GM23338 (cell line): ENCODE measurements around the gene GPSM1. TPM values are rescaled to one million over a fixed set of nuclear protein-coding genes. Genes with fewer than 3 reads are reported as not detected.

Experiments used
- ATAC-seq: fragments of 200-7000 bp; cut with Tn5 transposase; 3 replicates; pipeline ENCODE4 v1.9.1; 2020
- DNase-seq: peaks from one replicate; pipeline ENCODE4 v3.0.0-alpha.2; 2015; ENCODE audit warnings: low spot score
- H2AFZ ChIP-seq: fragments of 200-600 bp; sonication (generic); 2 replicates; pipeline ENCODE4 v1.8.0; 2016; ENCODE audit warnings: antibody characterized with exemption, mild to moderate bottlenecking, moderate library complexity
- H3F3A ChIP-seq: fragments of 200-600 bp; sonication (generic); replicated peaks from 2 replicates; pipeline ENCODE4 v1.8.0; 2017; ENCODE audit warnings: antibody characterized with exemption, mixed run types, low read depth
- H3K27ac ChIP-seq: fragments of 200-600 bp; sonication (generic); 2 replicates; pipeline ENCODE4 v1.6.1; 2016; ENCODE audit warnings: low read depth
- H3K27me3 ChIP-seq: fragments of 200-600 bp; sonication (generic); 2 replicates; pipeline ENCODE4 v1.8.0; 2016; ENCODE audit warnings: mild to moderate bottlenecking, mixed run types, moderate library complexity; ENCODE audit not compliant: insufficient read depth
- H3K36me3 ChIP-seq: fragments of 200-600 bp; sonication (generic); 2 replicates; pipeline ENCODE4 v1.8.0; 2016; ENCODE audit warnings: mild to moderate bottlenecking; ENCODE audit not compliant: insufficient read depth
- H3K4me1 ChIP-seq: fragments of 200-600 bp; sonication (generic); 2 replicates; pipeline ENCODE4 v1.8.0; 2016; ENCODE audit warnings: mild to moderate bottlenecking, moderate library complexity; ENCODE audit not compliant: insufficient read depth
- H3K4me2 ChIP-seq: fragments of 200-600 bp; sonication (generic); 2 replicates; pipeline ENCODE4 v1.7.1; 2017; ENCODE audit warnings: mixed run types
- H3K4me3 ChIP-seq: fragments of 200-600 bp; sonication (generic); 2 replicates; pipeline ENCODE4 v1.6.1; 2016; ENCODE audit warnings: mixed run types
- H3K79me2 ChIP-seq: fragments of 200-600 bp; sonication (generic); replicated peaks from 2 replicates; pipeline ENCODE4 v1.8.0; 2017; ENCODE audit warnings: mild to moderate bottlenecking; ENCODE audit not compliant: insufficient read depth
- H3K9me2 ChIP-seq: fragments of 200-600 bp; sonication (generic); 2 replicates; pipeline ENCODE4 v1.8.0; 2017; ENCODE audit not compliant: insufficient read depth
- H4K20me1 ChIP-seq: fragments of 200-600 bp; sonication (generic); replicated peaks from 2 replicates; pipeline ENCODE4 v1.8.0; 2017; ENCODE audit warnings: mild to moderate bottlenecking; ENCODE audit not compliant: insufficient read depth
- H3K27ac Mint-ChIP-seq: 2 replicates; pipeline ENCODE4 v1.8.0; 2020; ENCODE audit warnings: inconsistent platforms, mild to moderate bottlenecking, moderate library complexity, mixed read lengths
- H3K27me3 Mint-ChIP-seq: 3 replicates; pipeline ENCODE4 v1.8.0; 2022; ENCODE audit warnings: low read depth, mild to moderate bottlenecking, moderate library complexity, mixed read lengths, inconsistent platforms; ENCODE audit not compliant: insufficient read depth, poor library complexity
- H3K36me3 Mint-ChIP-seq: 3 replicates; pipeline ENCODE4 v1.8.0; 2021; ENCODE audit warnings: low read depth, mild to moderate bottlenecking, inconsistent platforms, moderate library complexity, mixed read lengths
- H3K4me1 Mint-ChIP-seq: 3 replicates; pipeline ENCODE4 v1.8.0; 2020; ENCODE audit warnings: mild to moderate bottlenecking, inconsistent platforms, mixed read lengths
- H3K4me3 Mint-ChIP-seq: 3 replicates; pipeline ENCODE4 v1.8.0; 2021; ENCODE audit warnings: moderate library complexity, mild to moderate bottlenecking, inconsistent platforms, mixed read lengths
- H3K9me3 Mint-ChIP-seq: 3 replicates; pipeline ENCODE4 v1.8.0; 2020; ENCODE audit warnings: moderate library complexity, mild to moderate bottlenecking, inconsistent platforms, mixed read lengths
- CREB1 ChIP-seq: fragments of 250-450 bp; sonication (Bioruptor Pico); IDR thresholded peaks from 2 replicates; pipeline ENCODE4 v1.5.0; 2020; ENCODE audit warnings: low read depth, mild to moderate bottlenecking, moderate library complexity
- EZH2 ChIP-seq: fragments of 200-600 bp; sonication (generic); IDR thresholded peaks from one replicate; pipeline ENCODE4 v1.8.0; 2017; ENCODE audit warnings: antibody characterized with exemption, mild to moderate bottlenecking, low read depth; ENCODE audit not compliant: unreplicated experiment
- EZH2phosphoT487 ChIP-seq: fragments of 200-600 bp; sonication (generic); IDR thresholded peaks from one replicate; pipeline ENCODE4 v1.8.1; 2018; ENCODE audit warnings: antibody characterized with exemption; ENCODE audit not compliant: unreplicated experiment
- JUNB ChIP-seq: IDR thresholded peaks from one replicate; pipeline ENCODE4 v1.6.1; 2016; ENCODE audit warnings: antibody characterized with exemption; ENCODE audit not compliant: unreplicated experiment
- NANOG ChIP-seq: IDR thresholded peaks from 2 replicates; pipeline ENCODE4 v1.6.1; 2016; ENCODE audit warnings: antibody characterized with exemption, borderline replicate concordance
- POLR2AphosphoS5 ChIP-seq: IDR thresholded peaks from 2 replicates; pipeline ENCODE4 v1.6.1; 2016; ENCODE audit warnings: antibody characterized with exemption, low read depth
- STAT1 ChIP-seq: IDR thresholded peaks from one replicate; pipeline ENCODE4 v1.6.1; 2016; ENCODE audit warnings: antibody characterized with exemption; ENCODE audit not compliant: unreplicated experiment
- ZNF114 ChIP-seq: fragments of 250-450 bp; sonication (Bioruptor Pico); IDR thresholded peaks from 2 replicates; pipeline ENCODE4 v1.5.0; 2020; ENCODE audit warnings: mild to moderate bottlenecking, moderate library complexity
- ZNF331 ChIP-seq: fragments of 250-450 bp; sonication (Bioruptor Pico); IDR thresholded peaks from 2 replicates; pipeline ENCODE4 v1.5.0; 2020; ENCODE audit warnings: low read depth, mild to moderate bottlenecking, moderate library complexity
- polyA plus RNA-seq: library from polyadenylated mRNA; unstranded; fragments of >200 nt; fragmentation: Nextera tagmentation; extraction: Ambion mirVana; gene quantifications from 2 replicates; pipeline ENCODE4 v1.2.1, GENCODE V29; 2016
- total RNA-seq: library from RNA; depleted of rRNA; stranded (reverse); fragments of >200 nt; shearing (Covaris generic); gene quantifications from 2 replicates; pipeline ENCODE4 v1.2.3, GENCODE V29; 2014
- TF ChIP-seq, protein P1 (sequence below): IDR thresholded peaks from one replicate; pipeline ENCODE4 v1.6.1; 2018; ENCODE audit warnings: antibody characterized with exemption; ENCODE audit not compliant: unreplicated experiment
- TF ChIP-seq, protein P2 (sequence below): IDR thresholded peaks from 2 replicates; pipeline ENCODE4 v1.6.1; 2016; ENCODE audit warnings: antibody characterized with exemption
- TF ChIP-seq, protein P3 (sequence below): fragments of 250-450 bp; sonication (Bioruptor Pico); IDR thresholded peaks from 2 replicates; pipeline ENCODE4 v1.5.0; 2020; ENCODE audit warnings: mild to moderate bottlenecking, moderate library complexity

Gene GPSM1
- total and polyA plus RNA-seq, 2 experiments from 2014 or later, result 4.8 to 23.2 TPM

DNA sequence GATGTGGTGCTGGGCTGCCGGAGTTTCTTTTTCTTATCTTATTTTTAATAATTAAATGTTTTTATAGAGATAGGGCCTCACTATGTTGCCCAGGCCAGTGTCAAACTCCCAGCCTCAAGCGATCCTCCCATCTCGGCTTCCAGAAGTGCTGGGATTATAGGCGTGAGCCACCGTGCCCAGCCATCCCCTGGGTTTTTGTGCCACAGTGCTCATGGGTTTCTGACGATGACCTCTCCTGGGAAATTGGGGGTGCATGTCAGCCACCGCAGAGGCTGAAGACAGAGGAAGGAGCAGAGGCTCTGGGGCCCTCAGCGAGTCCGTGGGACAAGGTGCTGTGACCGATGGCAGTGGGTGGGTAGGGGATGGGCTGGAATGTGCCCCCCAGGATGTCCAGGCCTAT, 14.4 kb downstream of the GPSM1 start (continued):
- TF ChIP-seq JUNB, result no peak
- no peak for TF ChIP-seq POLR2AphosphoS5
- no peak for TF ChIP-seq STAT1
- TF ChIP-seq, protein P1, sequence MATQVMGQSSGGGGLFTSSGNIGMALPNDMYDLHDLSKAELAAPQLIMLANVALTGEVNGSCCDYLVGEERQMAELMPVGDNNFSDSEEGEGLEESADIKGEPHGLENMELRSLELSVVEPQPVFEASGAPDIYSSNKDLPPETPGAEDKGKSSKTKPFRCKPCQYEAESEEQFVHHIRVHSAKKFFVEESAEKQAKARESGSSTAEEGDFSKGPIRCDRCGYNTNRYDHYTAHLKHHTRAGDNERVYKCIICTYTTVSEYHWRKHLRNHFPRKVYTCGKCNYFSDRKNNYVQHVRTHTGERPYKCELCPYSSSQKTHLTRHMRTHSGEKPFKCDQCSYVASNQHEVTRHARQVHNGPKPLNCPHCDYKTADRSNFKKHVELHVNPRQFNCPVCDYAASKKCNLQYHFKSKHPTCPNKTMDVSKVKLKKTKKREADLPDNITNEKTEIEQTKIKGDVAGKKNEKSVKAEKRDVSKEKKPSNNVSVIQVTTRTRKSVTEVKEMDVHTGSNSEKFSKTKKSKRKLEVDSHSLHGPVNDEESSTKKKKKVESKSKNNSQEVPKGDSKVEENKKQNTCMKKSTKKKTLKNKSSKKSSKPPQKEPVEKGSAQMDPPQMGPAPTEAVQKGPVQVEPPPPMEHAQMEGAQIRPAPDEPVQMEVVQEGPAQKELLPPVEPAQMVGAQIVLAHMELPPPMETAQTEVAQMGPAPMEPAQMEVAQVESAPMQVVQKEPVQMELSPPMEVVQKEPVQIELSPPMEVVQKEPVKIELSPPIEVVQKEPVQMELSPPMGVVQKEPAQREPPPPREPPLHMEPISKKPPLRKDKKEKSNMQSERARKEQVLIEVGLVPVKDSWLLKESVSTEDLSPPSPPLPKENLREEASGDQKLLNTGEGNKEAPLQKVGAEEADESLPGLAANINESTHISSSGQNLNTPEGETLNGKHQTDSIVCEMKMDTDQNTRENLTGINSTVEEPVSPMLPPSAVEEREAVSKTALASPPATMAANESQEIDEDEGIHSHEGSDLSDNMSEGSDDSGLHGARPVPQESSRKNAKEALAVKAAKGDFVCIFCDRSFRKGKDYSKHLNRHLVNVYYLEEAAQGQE, result no peak

DNA sequence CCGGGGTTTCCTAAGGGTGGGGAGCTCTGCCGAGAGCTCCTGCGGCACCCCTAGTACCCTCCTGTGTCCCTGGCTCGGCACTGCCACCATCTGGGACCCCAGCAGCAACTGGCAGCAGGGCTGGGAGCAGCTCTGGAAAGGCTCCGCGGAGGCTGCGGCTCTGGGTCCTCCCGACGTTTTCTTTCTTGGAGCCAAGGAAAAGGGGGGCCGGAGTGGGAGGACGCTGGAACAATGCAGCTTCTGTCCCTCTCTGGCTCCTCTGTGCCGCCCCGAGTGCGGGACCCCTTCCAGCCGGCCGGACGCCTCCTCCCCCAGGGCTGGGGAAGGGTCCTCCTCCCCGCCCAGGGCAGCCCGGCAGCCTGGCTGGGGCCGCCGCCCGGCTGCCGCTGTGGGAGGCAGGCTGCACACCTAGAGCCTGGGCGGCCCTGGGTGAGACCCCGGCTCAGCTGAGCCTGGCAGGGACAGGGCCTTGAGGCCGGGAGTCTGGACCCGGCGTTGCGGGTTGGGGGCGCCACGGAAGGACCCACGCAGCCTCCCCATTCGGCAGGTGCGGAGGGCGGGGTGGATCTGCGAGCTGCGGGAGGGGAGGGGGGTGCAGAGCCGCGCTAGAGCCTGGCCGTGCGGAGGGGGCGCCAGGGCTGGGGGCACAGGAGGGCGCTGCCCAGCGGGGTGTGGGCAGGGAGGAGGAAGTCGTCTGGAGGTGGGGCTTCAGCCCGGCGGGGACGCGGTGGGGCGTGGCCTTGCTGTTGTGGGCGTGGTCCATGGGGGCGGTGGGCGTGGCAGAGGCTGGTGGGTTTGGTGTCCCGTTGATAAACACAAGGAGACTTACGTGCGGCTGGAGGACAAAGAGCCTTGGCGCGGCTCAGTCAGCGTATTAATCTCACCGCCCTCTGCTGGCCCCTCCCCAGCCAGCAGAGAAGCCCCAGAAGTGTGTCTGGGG, 15.1 kb downstream of the GPSM1 start:
- peak overlapping the region; percentile 32; the same call in 1 of the 2 replicates for H2AFZ ChIP-seq
- H3K79me2 ChIP-seq, result no peaks in the 10 kb centered on the region
- Mint-ChIP-seq H3K4me3 (peak overlapping the region; percentile 73), H3K27me3 (peaks cover 18% of the 10 kb centered on the region), H3K4me1 (peaks cover 3% of the 10 kb centered on the region), H3K36me3 (no peaks in the 10 kb centered on the region), H3K27ac (no peak overlapping the region), H3K9me3 (no peaks in the 10 kb centered on the region)
- no peaks in the 10 kb centered on the region for H3K27me3 ChIP-seq
- DNase-seq (peak; percentile 88), ATAC-seq (peak; percentile 26)
- no peaks in the 10 kb centered on the region; the same call in 1 of the 2 replicates for H4K20me1 ChIP-seq
- H3K4me3 ChIP-seq, result peak overlapping the region; percentile 72
- peak overlapping the region; percentile 84 for H3K4me2 ChIP-seq
- H3F3A ChIP-seq, result peaks cover 3% of the 10 kb centered on the region; the same call in 1 of the 2 replicates
- peaks cover 5% of the 10 kb centered on the region for H3K4me1 ChIP-seq
- 0 out of 2 replicates have a peak overlapping the region, but pooled peaks have one; percentile 59 for H3K27ac ChIP-seq
- no peaks in the 10 kb centered on the region for H3K9me2 ChIP-seq
- no peaks in the 10 kb centered on the region for H3K36me3 ChIP-seq
- TF ChIP-seq EZH2phosphoT487, result no peak
- TF ChIP-seq, protein P2, sequence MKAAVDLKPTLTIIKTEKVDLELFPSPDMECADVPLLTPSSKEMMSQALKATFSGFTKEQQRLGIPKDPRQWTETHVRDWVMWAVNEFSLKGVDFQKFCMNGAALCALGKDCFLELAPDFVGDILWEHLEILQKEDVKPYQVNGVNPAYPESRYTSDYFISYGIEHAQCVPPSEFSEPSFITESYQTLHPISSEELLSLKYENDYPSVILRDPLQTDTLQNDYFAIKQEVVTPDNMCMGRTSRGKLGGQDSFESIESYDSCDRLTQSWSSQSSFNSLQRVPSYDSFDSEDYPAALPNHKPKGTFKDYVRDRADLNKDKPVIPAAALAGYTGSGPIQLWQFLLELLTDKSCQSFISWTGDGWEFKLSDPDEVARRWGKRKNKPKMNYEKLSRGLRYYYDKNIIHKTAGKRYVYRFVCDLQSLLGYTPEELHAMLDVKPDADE, result no peak
- no peak for TF ChIP-seq NANOG
- TF ChIP-seq ZNF114, result no peak
- TF ChIP-seq ZNF331 (CRISPR knock-in tag), result no peak
- peak; percentile 38; the same call in 1 of the 2 replicates for TF ChIP-seq CREB1 (CRISPR knock-in tag)
- no peak for TF ChIP-seq STAT1
- TF ChIP-seq, protein P3, sequence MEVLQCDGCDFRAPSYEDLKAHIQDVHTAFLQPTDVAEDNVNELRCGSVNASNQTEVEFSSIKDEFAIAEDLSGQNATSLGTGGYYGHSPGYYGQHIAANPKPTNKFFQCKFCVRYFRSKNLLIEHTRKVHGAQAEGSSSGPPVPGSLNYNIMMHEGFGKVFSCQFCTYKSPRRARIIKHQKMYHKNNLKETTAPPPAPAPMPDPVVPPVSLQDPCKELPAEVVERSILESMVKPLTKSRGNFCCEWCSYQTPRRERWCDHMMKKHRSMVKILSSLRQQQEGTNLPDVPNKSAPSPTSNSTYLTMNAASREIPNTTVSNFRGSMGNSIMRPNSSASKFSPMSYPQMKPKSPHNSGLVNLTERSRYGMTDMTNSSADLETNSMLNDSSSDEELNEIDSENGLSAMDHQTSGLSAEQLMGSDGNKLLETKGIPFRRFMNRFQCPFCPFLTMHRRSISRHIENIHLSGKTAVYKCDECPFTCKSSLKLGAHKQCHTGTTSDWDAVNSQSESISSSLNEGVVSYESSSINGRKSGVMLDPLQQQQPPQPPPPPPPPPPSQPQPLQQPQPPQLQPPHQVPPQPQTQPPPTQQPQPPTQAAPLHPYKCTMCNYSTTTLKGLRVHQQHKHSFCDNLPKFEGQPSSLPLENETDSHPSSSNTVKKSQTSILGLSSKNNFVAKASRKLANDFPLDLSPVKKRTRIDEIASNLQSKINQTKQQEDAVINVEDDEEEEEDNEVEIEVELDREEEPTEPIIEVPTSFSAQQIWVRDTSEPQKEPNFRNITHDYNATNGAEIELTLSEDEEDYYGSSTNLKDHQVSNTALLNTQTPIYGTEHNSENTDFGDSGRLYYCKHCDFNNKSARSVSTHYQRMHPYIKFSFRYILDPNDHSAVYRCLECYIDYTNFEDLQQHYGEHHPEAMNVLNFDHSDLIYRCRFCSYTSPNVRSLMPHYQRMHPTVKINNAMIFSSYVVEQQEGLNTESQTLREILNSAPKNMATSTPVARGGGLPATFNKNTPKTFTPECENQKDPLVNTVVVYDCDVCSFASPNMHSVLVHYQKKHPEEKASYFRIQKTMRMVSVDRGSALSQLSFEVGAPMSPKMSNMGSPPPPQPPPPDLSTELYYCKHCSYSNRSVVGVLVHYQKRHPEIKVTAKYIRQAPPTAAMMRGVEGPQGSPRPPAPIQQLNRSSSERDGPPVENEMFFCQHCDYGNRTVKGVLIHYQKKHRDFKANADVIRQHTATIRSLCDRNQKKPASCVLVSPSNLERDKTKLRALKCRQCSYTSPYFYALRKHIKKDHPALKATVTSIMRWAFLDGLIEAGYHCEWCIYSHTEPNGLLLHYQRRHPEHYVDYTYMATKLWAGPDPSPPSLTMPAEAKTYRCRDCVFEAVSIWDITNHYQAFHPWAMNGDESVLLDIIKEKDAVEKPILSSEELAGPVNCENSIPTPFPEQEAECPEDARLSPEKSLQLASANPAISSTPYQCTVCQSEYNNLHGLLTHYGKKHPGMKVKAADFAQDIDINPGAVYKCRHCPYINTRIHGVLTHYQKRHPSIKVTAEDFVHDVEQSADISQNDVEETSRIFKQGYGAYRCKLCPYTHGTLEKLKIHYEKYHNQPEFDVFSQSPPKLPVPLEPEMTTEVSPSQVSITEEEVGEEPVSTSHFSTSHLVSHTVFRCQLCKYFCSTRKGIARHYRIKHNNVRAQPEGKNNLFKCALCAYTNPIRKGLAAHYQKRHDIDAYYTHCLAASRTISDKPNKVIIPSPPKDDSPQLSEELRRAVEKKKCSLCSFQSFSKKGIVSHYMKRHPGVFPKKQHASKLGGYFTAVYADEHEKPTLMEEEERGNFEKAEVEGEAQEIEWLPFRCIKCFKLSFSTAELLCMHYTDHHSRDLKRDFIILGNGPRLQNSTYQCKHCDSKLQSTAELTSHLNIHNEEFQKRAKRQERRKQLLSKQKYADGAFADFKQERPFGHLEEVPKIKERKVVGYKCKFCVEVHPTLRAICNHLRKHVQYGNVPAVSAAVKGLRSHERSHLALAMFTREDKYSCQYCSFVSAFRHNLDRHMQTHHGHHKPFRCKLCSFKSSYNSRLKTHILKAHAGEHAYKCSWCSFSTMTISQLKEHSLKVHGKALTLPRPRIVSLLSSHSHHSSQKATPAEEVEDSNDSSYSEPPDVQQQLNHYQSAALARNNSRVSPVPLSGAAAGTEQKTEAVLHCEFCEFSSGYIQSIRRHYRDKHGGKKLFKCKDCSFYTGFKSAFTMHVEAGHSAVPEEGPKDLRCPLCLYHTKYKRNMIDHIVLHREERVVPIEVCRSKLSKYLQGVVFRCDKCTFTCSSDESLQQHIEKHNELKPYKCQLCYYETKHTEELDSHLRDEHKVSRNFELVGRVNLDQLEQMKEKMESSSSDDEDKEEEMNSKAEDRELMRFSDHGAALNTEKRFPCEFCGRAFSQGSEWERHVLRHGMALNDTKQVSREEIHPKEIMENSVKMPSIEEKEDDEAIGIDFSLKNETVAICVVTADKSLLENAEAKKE (CRISPR knock-in tag), result no peak
- no peak for TF ChIP-seq EZH2
